Keratinocyte (primary cell): ENCODE data around the gene NR6A1. TPM values are rescaled to one million over a fixed set of nuclear protein-coding genes. Genes with fewer than 3 reads are reported as not detected.

Experiments
- DNase-seq: peaks from one replicate; pipeline ENCODE4 v3.0.0-alpha.2; 2011; ENCODE audit warnings: low read depth, missing footprints, low spot score
- FAIRE-seq: peaks from 2 replicates; lab custom pipeline; 2011; peaks lifted over from hg19 to GRCh38; lab: Jason Lieb, UNC
- H2AFZ ChIP-seq: 2 replicates; pipeline ENCODE4 v1.6.0; 2012; ENCODE audit warnings: low read length, control low read depth, inconsistent platforms; ENCODE audit not compliant: control insufficient read depth
- H3K27ac ChIP-seq: 2 replicates; pipeline ENCODE4 v1.5.1; 2011; ENCODE audit warnings: low read length; ENCODE audit not compliant: control insufficient read depth, insufficient read depth
- H3K27me3 ChIP-seq: 3 replicates; pipeline ENCODE4 v1.6.0; 2011; ENCODE audit warnings: low read length; ENCODE audit not compliant: control insufficient read depth, insufficient read depth; ENCODE audit errors: extremely low read depth
- H3K36me3 ChIP-seq, 2 experiments: 2 replicates in 1 of 2; 3 replicates in 1 of 2; pipeline ENCODE4 v1.5.1; 2011; ENCODE audit warnings: low read length in 2 of 2, mild to moderate bottlenecking in 1 of 2; ENCODE audit not compliant: control insufficient read depth in 2 of 2, insufficient read depth in 2 of 2; ENCODE audit errors: extremely low read depth in 1 of 2
- H3K4me1 ChIP-seq: 3 replicates; pipeline ENCODE4 v1.5.1; 2011; ENCODE audit warnings: low read length; ENCODE audit not compliant: control insufficient read depth, insufficient read depth; ENCODE audit errors: extremely low read depth
- H3K4me2 ChIP-seq: 3 replicates; pipeline ENCODE4 v1.6.0; 2011; ENCODE audit warnings: low read depth, low read length; ENCODE audit not compliant: control insufficient read depth, insufficient read depth; ENCODE audit errors: extremely low read depth
- H3K4me3 ChIP-seq, 3 experiments: fragments of 200-600 bp in 1 of 3; sonication (generic) in 1 of 3; 2 replicates in 2 of 3; 3 replicates in 1 of 3; pipeline ENCODE4 v1.5.1; 2011 to 2016; ENCODE audit warnings: low read length in 3 of 3, mild to moderate bottlenecking in 3 of 3, control low read depth in 2 of 3, inconsistent platforms in 1 of 3, low read depth in 1 of 3, mixed read lengths in 1 of 3, mixed run types in 1 of 3, moderate library complexity in 1 of 3; ENCODE audit not compliant: control insufficient read depth in 2 of 3, insufficient read depth in 2 of 3; ENCODE audit errors: extremely low read depth in 1 of 3
- H3K79me2 ChIP-seq: 2 replicates; pipeline ENCODE4 v1.6.0; 2012; ENCODE audit warnings: low read length; ENCODE audit not compliant: control insufficient read depth, insufficient read depth
- H3K9ac ChIP-seq: 3 replicates; pipeline ENCODE4 v1.6.0; 2011; ENCODE audit warnings: low read length; ENCODE audit not compliant: control insufficient read depth, insufficient read depth; ENCODE audit errors: extremely low read depth
- H3K9me1 ChIP-seq: 3 replicates; pipeline ENCODE4 v1.6.0; 2011; ENCODE audit warnings: low read length; ENCODE audit not compliant: control insufficient read depth, insufficient read depth; ENCODE audit errors: extremely low read depth
- H3K9me3 ChIP-seq: 2 replicates; pipeline ENCODE4 v1.5.1; 2012; ENCODE audit warnings: low read depth, low read length; ENCODE audit not compliant: control insufficient read depth
- H4K20me1 ChIP-seq: 3 replicates; pipeline ENCODE4 v1.6.0; 2011; ENCODE audit warnings: low read length; ENCODE audit not compliant: control insufficient read depth, insufficient read depth; ENCODE audit errors: extremely low read depth
- EZH2 ChIP-seq: IDR thresholded peaks from one replicate; pipeline ENCODE4 v1.6.1; 2012; ENCODE audit warnings: inconsistent platforms, mild to moderate bottlenecking, low read length, moderate library complexity
- dilution Hi-C: fragments of 300-500 bp; cut with MboI; formaldehyde crosslinking; loops from one replicate; pipeline ENCODE4 v1.7.0; 2020; ENCODE audit warnings: low sequenced_read_pairs; ENCODE audit not compliant: extremely low pct_ligation_motif_present
- polyA plus RNA-seq, 5 experiments: library from polyadenylated mRNA; depleted of rRNA in 3 of 5; stranded (reverse) in 3 of 5; stranded (forward) in 1 of 5; unstranded in 1 of 5; fragments of >200 nt; gene quantifications; 1 replicate in 1 of 5; 2 replicates in 3 of 5; 3 replicates in 1 of 5; pipeline versions ENCODE4 v1.2.1 to v1.2.3, GENCODE V29; 2011 to 2012; ENCODE audit warnings: missing spikeins in 2 of 5, low read depth in 1 of 5, low replicate concordance in 1 of 5
- TF ChIP-seq, protein P1 (sequence below), 3 experiments: IDR thresholded peaks in 1 of 3; conservative IDR thresholded peaks in 1 of 3; optimal IDR thresholded peaks in 1 of 3; 2 replicates in 2 of 3; 3 replicates in 1 of 3; pipeline versions ENCODE3 to v1.5.1; 2011; ENCODE audit warnings: low read length in 3 of 3, mild to moderate bottlenecking in 3 of 3, moderate library complexity in 2 of 3, control low read depth in 1 of 3, inconsistent platforms in 1 of 3; ENCODE audit not compliant: insufficient read depth in 2 of 3; ENCODE audit errors: extremely low read depth in 1 of 3

NR6A1 gene
- polyA plus RNA-seq, 1 donor (not counting 4 experiments of a cell fraction or from before 2014, with no cell fraction given), result 1.8 TPM

DNA sequence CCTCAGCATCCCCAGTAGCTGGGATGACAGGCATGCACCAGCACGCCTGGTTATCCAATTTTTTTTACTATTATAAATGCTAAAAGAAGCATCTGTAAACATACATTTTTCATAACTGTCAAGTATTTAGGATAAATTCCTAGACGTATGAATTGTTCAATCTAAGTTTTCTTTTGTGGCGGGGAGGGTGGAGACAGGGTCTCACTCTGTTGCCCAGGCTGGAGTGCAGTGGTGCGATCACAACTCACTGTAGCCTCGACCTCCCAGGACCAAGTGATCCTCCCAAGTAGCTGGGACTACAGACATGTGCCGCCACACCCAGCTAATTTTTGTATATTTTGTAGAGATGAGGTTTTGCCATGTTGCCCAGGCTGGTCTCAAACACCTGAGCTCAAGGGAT lies 52.2 kb downstream of the NR6A1 start:
- no peak overlapping the region for H3K4me2 ChIP-seq
- dilution Hi-C loops, result no loop called here
- no peaks in the 10 kb centered on the region for H3K27me3 ChIP-seq
- H2AFZ ChIP-seq, result no peak overlapping the region
- H3K36me3 ChIP-seq, result no peaks in the 10 kb centered on the region
- DNase-seq (no peak), FAIRE-seq (no peak)
- no peak overlapping the region for H3K9ac ChIP-seq
- peaks cover 14% of the 10 kb centered on the region for H3K4me1 ChIP-seq
- H3K4me3 ChIP-seq, result no peak overlapping the region
- TF ChIP-seq EZH2, result no peak
- TF ChIP-seq, protein P1, sequence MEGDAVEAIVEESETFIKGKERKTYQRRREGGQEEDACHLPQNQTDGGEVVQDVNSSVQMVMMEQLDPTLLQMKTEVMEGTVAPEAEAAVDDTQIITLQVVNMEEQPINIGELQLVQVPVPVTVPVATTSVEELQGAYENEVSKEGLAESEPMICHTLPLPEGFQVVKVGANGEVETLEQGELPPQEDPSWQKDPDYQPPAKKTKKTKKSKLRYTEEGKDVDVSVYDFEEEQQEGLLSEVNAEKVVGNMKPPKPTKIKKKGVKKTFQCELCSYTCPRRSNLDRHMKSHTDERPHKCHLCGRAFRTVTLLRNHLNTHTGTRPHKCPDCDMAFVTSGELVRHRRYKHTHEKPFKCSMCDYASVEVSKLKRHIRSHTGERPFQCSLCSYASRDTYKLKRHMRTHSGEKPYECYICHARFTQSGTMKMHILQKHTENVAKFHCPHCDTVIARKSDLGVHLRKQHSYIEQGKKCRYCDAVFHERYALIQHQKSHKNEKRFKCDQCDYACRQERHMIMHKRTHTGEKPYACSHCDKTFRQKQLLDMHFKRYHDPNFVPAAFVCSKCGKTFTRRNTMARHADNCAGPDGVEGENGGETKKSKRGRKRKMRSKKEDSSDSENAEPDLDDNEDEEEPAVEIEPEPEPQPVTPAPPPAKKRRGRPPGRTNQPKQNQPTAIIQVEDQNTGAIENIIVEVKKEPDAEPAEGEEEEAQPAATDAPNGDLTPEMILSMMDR (optimal IDR thresholded peaks at IDR 0.05 in 1 of 3, IDR thresholded peaks at IDR 0.05 in 1 of 3, conservative IDR thresholded peaks at IDR 0.05 in 1 of 3; ENCODE audit: extremely low read depth in 1 of 3, insufficient read depth in 2 of 3, low read length in 3 of 3), result no peak
- no peaks in the 10 kb centered on the region for H4K20me1 ChIP-seq
- no peaks in the 10 kb centered on the region for H3K9me1 ChIP-seq
- no peaks in the 10 kb centered on the region for H3K79me2 ChIP-seq
- H3K9me3 ChIP-seq, result no peaks in the 10 kb centered on the region
- no peak overlapping the region for H3K27ac ChIP-seq

DNA sequence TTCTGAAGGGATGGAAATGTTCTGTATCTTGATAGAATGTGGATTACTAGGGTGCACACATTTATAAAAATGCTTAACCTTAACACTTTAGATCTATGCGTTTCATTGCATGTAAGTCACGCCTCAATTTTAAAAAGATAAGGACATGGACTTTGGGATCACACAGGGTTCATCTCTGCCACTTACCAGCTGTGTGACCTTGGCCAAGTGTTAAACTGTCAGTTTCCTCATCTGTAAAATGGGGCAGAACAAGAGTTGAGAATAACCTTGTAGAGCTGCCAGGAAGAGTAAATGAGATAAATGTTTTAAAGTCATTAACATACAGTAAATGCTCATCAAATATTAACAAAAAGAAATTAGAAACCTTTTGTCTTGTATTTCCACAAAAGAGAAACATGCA lies 53.5 kb downstream of the NR6A1 start:
- no peak overlapping the region for H3K27ac ChIP-seq
- DNase-seq (no peak), FAIRE-seq (no peak)
- no peaks in the 10 kb centered on the region for H3K27me3 ChIP-seq
- dilution Hi-C loops, result no loop called here
- H3K79me2 ChIP-seq, result no peaks in the 10 kb centered on the region
- no peak overlapping the region for H3K4me3 ChIP-seq
- TF ChIP-seq, protein P1 (optimal IDR thresholded peaks at IDR 0.05 in 1 of 3, IDR thresholded peaks at IDR 0.05 in 1 of 3, conservative IDR thresholded peaks at IDR 0.05 in 1 of 3; ENCODE audit: extremely low read depth in 1 of 3, insufficient read depth in 2 of 3, low read length in 3 of 3), result no peak
- no peaks in the 10 kb centered on the region for H3K9me3 ChIP-seq
- peaks cover 14% of the 10 kb centered on the region for H3K4me1 ChIP-seq
- no peaks in the 10 kb centered on the region for H3K9me1 ChIP-seq
- no peaks in the 10 kb centered on the region for H4K20me1 ChIP-seq
- no peak overlapping the region for H2AFZ ChIP-seq
- no peak overlapping the region for H3K4me2 ChIP-seq
- H3K9ac ChIP-seq, result no peak overlapping the region
- H3K36me3 ChIP-seq, result no peaks in the 10 kb centered on the region
